ENCODE measurements around the gene PLB1.

- no peak for TF ChIP-seq CTCF (conservative IDR thresholded peaks at IDR 0.05; ENCODE audit: low read length)
- no peak for TF ChIP-seq EZH2phosphoT487 (IDR thresholded peaks at IDR 0.05; ENCODE audit: borderline replicate concordance, low read depth, low read length)
Observed at GRCh38 chr2:28484835-28485234, 11.0 kb upstream of the PLB1 start.
